Vein endothelial cell (primary cell): ENCODE measurements around the gene TEAD2. TPM values are rescaled to one million over a fixed set of nuclear protein-coding genes. Genes with fewer than 3 reads are reported as not detected.

Experiments
- small RNA-seq: library from RNA; depleted of rRNA; stranded (forward); fragments of <200 nt; gene quantifications from one replicate; pipeline ENCODE3, GENCODE V24; 2012
- total RNA-seq: library from RNA; depleted of rRNA; stranded (reverse); fragments of >200 nt; gene quantifications from 2 replicates; pipeline ENCODE4 v1.2.3, GENCODE V29; 2012

TEAD2 gene
- total RNA-seq: 69.8 and 95.7 TPM in 2 replicates

DNA sequence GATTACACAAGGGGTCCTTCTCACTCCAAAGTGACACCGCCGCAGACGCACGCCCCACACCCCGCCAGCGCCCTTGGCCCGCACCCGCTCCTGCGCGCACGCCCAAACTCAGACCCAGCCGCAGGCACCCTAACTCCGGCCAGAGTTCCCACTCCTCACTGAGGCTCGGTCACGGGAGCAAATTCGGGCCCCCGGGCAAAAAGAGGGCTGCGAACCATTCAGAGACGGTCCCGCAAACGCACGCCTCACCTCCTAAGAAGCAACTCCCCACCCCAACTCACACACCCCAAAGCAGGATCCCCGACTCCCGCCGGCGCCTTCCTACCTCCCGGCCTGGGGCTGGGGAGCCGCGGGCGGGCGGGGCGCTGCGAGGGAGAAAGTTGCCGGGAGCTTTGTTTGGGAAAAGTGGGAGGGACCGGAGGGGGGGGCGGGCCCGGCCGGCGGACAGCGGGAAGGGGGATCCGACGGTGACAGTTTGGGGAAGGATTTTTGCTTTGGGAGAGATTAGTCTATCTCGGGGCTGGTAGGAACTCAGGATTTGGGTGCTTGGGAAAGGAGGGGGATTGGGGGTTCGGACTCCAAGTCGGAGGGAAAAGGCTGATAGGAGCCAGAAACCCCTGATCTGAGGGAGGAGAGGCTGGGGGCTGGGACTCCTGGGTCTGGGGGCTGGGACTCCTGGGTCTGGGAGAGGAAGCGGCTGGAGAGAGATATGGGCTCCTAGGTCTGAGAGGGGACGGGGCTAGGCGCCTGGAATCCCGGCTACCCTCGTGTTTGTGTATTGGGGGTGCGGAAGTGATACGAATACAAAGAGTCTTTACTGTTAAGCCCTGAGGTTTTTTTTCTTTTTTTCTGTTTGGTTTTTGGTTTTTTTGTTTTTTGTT, at the start of gene TEAD2:
TEAD2 (minus strand) TSS at position 369 of the 881 bp plus-strand sequence. CDS start 2,341 bp downstream, outside the sequence.

DNA sequence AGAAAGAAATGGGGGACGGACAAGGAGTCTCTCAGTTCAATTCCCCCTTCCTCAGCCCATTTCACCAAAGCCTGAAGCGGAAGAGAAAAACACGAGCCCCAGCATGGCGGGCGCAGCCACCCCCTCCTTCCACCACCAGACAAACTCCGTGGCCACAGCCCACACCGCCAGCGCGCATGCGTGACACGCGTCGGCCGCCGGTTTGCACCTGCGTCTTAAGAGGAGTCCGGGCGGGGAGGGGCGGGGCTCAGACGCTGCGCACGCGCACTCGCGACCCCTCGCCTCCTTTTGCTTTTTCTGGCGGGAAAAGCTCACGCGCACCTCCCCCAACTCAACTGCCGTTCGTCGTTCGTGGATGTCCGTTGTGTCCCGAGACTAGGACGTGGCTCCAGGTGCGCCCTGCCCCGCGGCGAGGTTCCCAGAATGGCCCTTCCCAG, 25.7 kb upstream of the TEAD2 start, which contains the start of gene KASH5:
KASH5 (plus strand) TSS at position 314 of the 437 bp plus-strand sequence. CDS start 2,635 bp downstream, outside the sequence.

DNA sequence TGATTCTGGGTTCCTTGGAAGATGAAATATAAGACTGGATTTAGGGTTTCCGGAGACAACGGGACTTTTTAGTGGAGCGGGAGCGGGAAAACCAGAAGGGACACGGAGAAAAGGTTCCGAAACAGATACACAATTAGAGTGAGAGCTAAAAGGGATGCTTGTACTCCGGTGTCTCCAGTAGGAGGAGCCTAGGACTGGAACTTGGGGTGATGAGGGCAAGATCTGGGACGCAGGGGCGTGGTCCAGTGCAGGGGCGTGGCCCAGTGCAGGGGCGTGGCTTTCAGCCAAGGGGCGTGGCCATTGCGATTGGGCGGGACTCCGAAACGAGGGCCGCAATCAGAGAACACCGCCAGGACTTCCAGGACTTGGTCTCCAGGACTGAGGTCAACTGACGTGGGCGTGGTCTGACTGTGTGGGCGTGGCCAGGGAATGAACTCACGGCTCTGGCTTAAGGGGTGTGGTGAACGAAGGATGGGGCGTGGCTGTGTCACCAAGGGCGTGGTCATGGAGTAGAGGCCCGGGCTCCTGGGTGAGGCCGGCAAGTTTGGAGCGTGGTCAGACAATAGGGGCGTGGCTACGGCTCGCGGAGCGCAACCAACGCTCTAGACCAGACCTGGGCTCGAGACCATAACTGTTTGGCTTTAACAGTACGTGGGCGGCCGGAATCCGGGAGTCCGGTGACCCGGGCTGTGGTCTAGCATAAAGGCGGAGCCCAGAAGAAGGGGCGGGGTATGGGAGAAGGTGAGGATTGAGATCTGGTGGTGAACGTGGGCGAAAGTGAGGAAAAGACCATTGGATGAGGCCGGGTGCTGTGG, 1.3 kb upstream of the TEAD2 start, which contains the start of gene DKKL1:
DKKL1 (plus strand) TSS at position 610 of the 815 bp plus-strand sequence; CDS start at position 732, 122 bp downstream.

DNA sequence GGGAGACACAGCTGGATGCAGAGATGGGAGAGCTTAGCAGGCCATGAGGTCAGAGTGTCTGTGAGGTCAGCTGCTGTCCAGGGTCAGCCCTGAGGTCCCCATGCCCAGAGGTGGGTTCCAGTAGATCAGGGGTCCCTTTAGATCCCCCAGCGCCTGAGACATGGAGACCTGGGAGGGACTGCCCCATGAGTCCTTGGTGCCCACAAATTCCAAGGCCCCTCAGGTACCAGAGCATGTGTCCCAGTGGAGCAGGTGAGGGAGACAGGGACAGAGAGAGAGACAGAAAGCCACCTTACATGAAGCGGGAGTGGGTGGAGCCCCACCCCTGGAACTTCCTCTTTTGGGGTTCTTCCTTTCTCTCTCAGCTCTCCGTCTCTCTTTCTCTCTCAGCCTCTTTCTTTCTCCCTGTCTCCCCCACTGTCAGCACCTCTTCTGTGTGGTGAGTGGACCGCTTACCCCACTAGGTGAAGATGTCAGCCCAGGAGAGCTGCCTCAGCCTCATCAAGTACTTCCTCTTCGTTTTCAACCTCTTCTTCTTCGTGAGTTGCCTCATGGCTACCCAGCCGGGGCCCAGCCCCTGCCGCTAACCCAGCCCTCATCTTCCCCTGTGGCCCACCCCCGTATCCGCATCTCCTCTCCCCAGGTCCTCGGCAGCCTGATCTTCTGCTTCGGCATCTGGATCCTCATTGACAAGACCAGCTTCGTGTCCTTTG, 27.0 kb downstream of the TEAD2 start, which contains the start of gene CD37:
CD37 (plus strand) TSS at position 336 of the 713 bp plus-strand sequence; CDS start at position 471, 135 bp downstream.

DNA sequence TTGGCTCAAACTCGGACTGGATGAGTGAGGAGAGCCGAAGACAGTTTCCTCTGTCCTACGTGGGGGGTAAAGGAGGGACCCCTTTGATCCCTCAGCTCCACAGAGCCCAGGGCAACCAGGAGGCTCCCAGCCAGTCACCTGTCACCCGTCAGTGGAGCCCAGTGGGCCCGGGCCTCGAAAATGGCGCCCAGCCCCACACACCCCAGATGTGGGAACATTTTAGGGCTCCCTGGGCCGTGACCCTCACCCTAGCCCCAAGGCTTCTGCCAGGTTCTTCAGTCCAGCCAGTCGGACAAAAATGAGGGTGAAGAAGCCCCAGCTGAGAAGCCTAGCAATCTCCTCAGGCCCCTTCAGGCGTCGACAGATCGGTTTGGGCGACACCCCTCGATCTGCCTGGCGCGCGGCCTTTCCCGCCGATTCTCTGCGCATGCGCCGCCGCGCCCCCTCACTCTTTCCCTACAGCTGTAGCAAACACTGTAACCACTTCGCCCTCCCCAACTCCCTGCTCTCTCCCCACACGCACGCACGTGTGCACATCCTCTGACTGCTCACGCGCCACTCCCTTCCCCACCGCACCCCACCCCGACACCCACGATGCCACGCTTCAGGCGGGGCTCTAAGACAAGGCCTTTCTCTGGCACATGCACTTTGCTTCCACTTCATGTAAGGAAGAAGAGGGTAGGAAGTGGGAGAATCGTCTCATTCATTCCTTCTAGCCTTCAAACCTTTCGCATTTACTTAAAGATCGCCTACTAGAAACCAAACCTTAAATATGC, 37.2 kb downstream of the TEAD2 start, which contains the start of gene SLC6A16:
SLC6A16 (minus strand) TSS at position 391 of the 776 bp plus-strand sequence. CDS start 13,844 bp downstream, outside the sequence.

Small RNA genes within 50 kb of the gene (small RNA-seq; reads per million reads assigned to genes)
- not detected for gene MIR4324

Other genes starting within 250 kb of the TEAD2 start
- gene LIN7B, start 248.0 kb downstream of the TEAD2 start, total RNA-seq: 0.76 and 2.6 TPM in 2 replicates
- 0.48 TPM in 1 of 2 replicates, not detected in the other for gene C19orf73, start 243.3 kb downstream of the TEAD2 start, total RNA-seq
- 2.8 and 4.9 TPM in 2 replicates for gene PPFIA3, start 242.9 kb downstream of the TEAD2 start, total RNA-seq
- not detected in 2 replicates for gene HRC, start 207.0 kb downstream of the TEAD2 start, total RNA-seq
- gene TRPM4, start 204.6 kb downstream of the TEAD2 start, total RNA-seq: 19.7 and 33.6 TPM in 2 replicates
- gene SLC6A16, start 37.2 kb downstream of the TEAD2 start, total RNA-seq: 0.96 and 0.98 TPM in 2 replicates
- not detected in 2 replicates for gene CD37, start 27.0 kb downstream of the TEAD2 start, total RNA-seq
- gene DKKL1, start 1.5 kb upstream of the TEAD2 start, total RNA-seq: 0.98 TPM in 1 of 2 replicates, not detected in the other
- gene KASH5, start 25.8 kb upstream of the TEAD2 start, total RNA-seq: not detected in 2 replicates
- not detected in 2 replicates for gene PTH2, start 61.0 kb upstream of the TEAD2 start, total RNA-seq
- not detected in 2 replicates for gene GFY, start 63.0 kb upstream of the TEAD2 start, total RNA-seq
- gene SLC17A7, start 79.1 kb upstream of the TEAD2 start, total RNA-seq: not detected in 2 replicates
- gene PIH1D1, start 89.4 kb upstream of the TEAD2 start, total RNA-seq: 98.8 and 111 TPM in 2 replicates
- 34.9 and 38.8 TPM in 2 replicates for gene ALDH16A1, start 90.8 kb upstream of the TEAD2 start, total RNA-seq
- gene FLT3LG, start 111.8 kb upstream of the TEAD2 start, total RNA-seq: 1.7 and 3.3 TPM in 2 replicates
- 2,277 and 3,319 TPM in 2 replicates for gene RPL13A, start 125.2 kb upstream of the TEAD2 start, total RNA-seq
- 3,071 and 4,093 TPM in 2 replicates for gene RPS11, start 134.0 kb upstream of the TEAD2 start, total RNA-seq
- gene FCGRT, start 150.2 kb upstream of the TEAD2 start, total RNA-seq: 88.0 and 140 TPM in 2 replicates
- 20.3 and 62.4 TPM in 2 replicates for gene RCN3, start 165.6 kb upstream of the TEAD2 start, total RNA-seq
- gene NOSIP, start 218.1 kb upstream of the TEAD2 start, total RNA-seq: 171 and 222 TPM in 2 replicates
- gene PRRG2, start 218.9 kb upstream of the TEAD2 start, total RNA-seq: 6.5 and 8.5 TPM in 2 replicates
- 5.3 and 5.9 TPM in 2 replicates for gene PRR12, start 228.8 kb upstream of the TEAD2 start, total RNA-seq